ENCODE measurements around the gene OR4X1.
"Not testable (repeated sequence)": the region's sequence is repeated elsewhere in the genome, so short reads cannot be mapped to it uniquely, and the experiment has no call there.

Gene OR4X1

GRCh38 chr11:48248902-48249301 is 14.8 kb upstream of the OR4X1 start:
- no peak for DNase-seq (ENCODE audit: low read depth, low spot score)

GRCh38 chr11:48261600-48261999 is 2.1 kb upstream of the OR4X1 start:
- H3K4me3 ChIP-seq (ENCODE audit: low read depth, low read length), result no peak overlapping the region
- in situ Hi-C loops (cut with HindIII; ENCODE audit: low sequenced_read_pairs), result no loop called here
- TF ChIP-seq, protein P1, sequence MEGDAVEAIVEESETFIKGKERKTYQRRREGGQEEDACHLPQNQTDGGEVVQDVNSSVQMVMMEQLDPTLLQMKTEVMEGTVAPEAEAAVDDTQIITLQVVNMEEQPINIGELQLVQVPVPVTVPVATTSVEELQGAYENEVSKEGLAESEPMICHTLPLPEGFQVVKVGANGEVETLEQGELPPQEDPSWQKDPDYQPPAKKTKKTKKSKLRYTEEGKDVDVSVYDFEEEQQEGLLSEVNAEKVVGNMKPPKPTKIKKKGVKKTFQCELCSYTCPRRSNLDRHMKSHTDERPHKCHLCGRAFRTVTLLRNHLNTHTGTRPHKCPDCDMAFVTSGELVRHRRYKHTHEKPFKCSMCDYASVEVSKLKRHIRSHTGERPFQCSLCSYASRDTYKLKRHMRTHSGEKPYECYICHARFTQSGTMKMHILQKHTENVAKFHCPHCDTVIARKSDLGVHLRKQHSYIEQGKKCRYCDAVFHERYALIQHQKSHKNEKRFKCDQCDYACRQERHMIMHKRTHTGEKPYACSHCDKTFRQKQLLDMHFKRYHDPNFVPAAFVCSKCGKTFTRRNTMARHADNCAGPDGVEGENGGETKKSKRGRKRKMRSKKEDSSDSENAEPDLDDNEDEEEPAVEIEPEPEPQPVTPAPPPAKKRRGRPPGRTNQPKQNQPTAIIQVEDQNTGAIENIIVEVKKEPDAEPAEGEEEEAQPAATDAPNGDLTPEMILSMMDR (IDR thresholded peaks at IDR 0.05; ENCODE audit: low read depth, low read length), result no peak
- DNase-seq (ENCODE audit: low read depth, low spot score), result no peak

More at GRCh38 chr11:48248902-48249301, 14.8 kb upstream of the OR4X1 start:
- TF ChIP-seq, protein P1 (IDR thresholded peaks at IDR 0.05; ENCODE audit: low read depth, low read length), result no peak
- in situ Hi-C loops (cut with HindIII; ENCODE audit: low sequenced_read_pairs), result no loop called here
- no peak overlapping the region for H3K4me3 ChIP-seq (ENCODE audit: low read depth, low read length)

DNA sequence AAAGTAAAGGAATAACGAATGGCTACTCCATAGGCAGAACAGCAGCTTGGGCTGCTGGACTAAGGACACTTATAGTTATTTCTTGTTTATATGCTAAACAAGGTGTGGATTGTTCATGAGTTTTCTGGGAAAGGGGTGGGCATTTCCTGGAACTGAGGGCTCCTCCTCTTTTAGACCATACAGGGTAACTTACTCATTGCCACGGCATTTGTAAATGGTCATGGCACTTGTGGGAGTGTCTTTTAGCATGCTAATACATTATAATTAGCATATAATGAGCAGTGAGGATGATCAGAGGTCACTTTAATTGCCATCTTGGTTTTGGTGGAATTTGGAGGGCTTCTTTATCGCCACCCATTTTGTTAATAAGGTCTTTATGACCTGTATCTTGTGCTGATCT is 7.0 kb downstream of the OR4X1 start:
- H3K4me3 ChIP-seq (ENCODE audit: low read depth, low read length), result no peak overlapping the region
- DNase-seq (ENCODE audit: low read depth, low spot score), result no peak
- in situ Hi-C loops (cut with HindIII; ENCODE audit: low sequenced_read_pairs), result no loop called here
- TF ChIP-seq, protein P1 (IDR thresholded peaks at IDR 0.05; ENCODE audit: low read depth, low read length), result no peak

- in situ Hi-C loops (cut with HindIII; ENCODE audit: low sequenced_read_pairs), result no loop called here
- DNase-seq (ENCODE audit: low read depth, low spot score), result no peak
- TF ChIP-seq, protein P1 (IDR thresholded peaks at IDR 0.05; ENCODE audit: low read depth, low read length), result no peak
- no peak overlapping the region for H3K4me3 ChIP-seq (ENCODE audit: low read depth, low read length)
These were observed 8.9 kb downstream of the OR4X1 start for GRCh38 chr11:48272606-48273005.

DNA sequence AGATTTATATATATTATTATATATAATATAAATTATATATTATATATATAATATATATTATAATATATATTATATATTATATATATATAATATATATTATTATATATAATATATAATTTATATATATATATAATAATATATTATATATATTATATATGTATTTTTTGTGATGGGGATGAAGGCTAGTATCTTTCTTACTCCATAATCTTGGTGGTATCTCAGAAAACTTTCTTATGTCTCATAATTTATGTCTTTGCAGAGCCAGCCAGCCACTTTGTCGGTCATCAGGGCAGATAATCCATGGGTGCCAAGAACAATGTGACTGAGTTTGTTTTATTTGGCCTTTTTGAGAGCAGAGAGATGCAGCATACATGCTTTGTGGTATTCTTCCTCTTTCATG is 42.3 kb downstream of the OR4X1 start, which contains the start of gene OR4S1:
Gene OR4S1 (plus strand): TSS at position 301 of the 400 bp plus-strand sequence. CDS start 0 bp downstream, at position 301.
- TF ChIP-seq, protein P1 (IDR thresholded peaks at IDR 0.05; ENCODE audit: low read depth, low read length), result no peak
- in situ Hi-C loops (cut with HindIII; ENCODE audit: low sequenced_read_pairs), result no loop called here
- no peak within 1 kb of the TSS for H3K4me3 ChIP-seq (ENCODE audit: low read depth, low read length)
- no peak for DNase-seq (ENCODE audit: low read depth, low spot score)

DNA sequence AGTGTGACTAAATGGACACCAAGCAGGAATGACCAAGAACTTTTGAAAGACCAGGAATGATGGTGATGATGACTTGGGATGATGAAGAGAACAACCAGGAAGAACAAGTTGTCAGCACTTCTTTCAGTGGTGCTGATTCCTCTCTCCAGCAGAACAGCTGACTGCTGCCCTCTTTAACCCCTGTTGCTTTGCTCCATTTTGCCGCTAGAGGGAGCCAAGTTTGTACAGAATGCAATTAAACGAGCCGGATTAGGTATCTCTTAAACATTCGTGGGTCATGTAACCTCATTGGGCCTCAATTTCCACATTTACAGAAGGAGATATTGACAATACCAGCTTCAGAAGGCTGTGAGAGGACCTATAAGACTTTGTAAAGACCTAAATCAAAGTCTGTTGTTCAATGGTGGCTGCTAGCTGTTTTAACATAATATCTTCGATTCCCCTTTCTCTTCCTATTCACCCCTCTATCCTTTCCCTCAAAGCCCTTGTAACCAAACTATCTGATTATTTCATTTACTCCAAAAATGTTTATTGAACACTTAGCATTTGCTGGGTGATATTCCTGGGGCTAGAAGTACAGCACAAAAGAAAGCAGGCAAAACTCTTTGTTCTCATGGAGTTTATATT is 44.2 kb downstream of the OR4X1 start:
- DNase-seq (ENCODE audit: low read depth, low spot score), result peak; percentile 7
- in situ Hi-C loops (cut with HindIII; ENCODE audit: low sequenced_read_pairs), result no loop called here
- H3K4me3 ChIP-seq (ENCODE audit: low read depth, low read length), result no peak overlapping the region
- TF ChIP-seq, protein P1 (IDR thresholded peaks at IDR 0.05; ENCODE audit: low read depth, low read length), result peak; percentile 68

- in situ Hi-C loops (cut with HindIII; ENCODE audit: low sequenced_read_pairs); DNase-seq (ENCODE audit: low read depth, low spot score); H3K4me3 ChIP-seq (ENCODE audit: low read depth, low read length): not testable (repeated sequence)
These were observed 49.9 kb downstream of the OR4X1 start for GRCh38 chr11:48313590-48313989.
